ENCODE measurements around the gene ADAMTS9. TPM values are rescaled to one million over a fixed set of nuclear protein-coding genes. Genes with fewer than 3 reads are reported as not detected.

The ADAMTS9 gene
- total RNA-seq, 4 donors from 2014 or later, result 136 to 1,116 (median 230) TPM

DNA sequence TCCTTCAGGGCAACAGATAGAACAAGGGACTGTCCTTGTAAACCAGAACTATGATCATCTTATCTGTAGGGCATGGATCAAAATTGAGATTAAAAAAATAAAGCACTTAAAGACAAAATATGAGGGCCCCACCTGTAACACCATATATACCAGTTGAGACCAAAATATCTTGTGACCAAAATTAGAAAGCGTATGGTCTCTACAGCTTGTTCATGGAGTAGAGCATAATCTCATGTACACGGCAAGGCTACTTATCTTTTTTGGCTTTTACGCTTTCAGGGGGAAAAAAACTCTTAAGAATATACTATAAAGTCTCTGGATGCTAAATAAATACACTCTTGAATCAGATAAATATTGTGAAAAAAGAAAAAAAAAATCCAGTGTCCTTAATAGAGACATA is 49.3 kb downstream of the ADAMTS9 start:
- no peak for ATAC-seq (ENCODE audit: low FRiP score)

DNA sequence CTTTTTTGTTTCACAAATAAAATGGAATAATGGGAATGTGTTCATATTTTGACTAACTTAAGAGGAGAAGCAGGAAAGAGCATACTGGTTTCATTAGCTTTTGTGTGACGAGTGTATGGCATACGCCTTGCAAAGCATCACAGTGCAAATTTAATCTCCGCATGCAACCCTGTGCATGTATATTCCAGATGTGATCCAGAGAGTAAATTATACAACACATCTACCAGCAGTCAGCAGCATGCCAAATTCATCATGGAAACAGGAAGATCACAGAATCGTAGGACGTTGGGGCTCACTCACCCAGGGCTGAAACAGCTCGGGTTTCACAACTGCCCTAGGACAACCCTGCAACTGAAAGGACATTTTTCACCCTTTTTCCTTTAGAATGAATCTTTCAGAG is 53.4 kb downstream of the ADAMTS9 start:
- TF ChIP-seq, protein P1, sequence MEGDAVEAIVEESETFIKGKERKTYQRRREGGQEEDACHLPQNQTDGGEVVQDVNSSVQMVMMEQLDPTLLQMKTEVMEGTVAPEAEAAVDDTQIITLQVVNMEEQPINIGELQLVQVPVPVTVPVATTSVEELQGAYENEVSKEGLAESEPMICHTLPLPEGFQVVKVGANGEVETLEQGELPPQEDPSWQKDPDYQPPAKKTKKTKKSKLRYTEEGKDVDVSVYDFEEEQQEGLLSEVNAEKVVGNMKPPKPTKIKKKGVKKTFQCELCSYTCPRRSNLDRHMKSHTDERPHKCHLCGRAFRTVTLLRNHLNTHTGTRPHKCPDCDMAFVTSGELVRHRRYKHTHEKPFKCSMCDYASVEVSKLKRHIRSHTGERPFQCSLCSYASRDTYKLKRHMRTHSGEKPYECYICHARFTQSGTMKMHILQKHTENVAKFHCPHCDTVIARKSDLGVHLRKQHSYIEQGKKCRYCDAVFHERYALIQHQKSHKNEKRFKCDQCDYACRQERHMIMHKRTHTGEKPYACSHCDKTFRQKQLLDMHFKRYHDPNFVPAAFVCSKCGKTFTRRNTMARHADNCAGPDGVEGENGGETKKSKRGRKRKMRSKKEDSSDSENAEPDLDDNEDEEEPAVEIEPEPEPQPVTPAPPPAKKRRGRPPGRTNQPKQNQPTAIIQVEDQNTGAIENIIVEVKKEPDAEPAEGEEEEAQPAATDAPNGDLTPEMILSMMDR (IDR thresholded peaks at IDR 0.05), result no peak
- ATAC-seq (ENCODE audit: low FRiP score), result no peak
- no peak for DNase-seq (ENCODE audit: low spot score)

More for the DNA sequence above, 49.3 kb downstream of the ADAMTS9 start:
- no peak for DNase-seq (ENCODE audit: low spot score)
- TF ChIP-seq, protein P1 (IDR thresholded peaks at IDR 0.05), result no peak

DNA sequence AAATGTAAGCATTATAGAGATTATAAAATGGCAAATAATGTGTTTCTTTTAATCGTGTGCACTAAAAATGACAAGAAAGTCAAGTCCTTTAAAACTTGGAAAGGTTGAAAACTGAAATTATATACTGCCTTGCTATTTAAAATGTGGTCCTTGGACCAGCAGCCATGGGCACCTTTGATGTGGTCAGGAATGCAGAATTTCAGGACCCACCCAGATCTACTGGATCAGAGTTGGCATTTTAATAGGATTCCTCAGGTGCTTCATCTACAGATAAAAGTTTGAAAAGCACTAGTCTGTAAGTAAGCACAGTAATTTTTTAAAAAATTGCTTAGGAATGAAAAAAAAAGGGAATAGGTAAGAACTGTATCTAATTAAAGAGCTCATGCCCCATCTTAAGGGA is 55.8 kb downstream of the ADAMTS9 start:
- DNase-seq (ENCODE audit: low spot score) (no peak), ATAC-seq (ENCODE audit: low FRiP score) (no peak)
- TF ChIP-seq, protein P1 (IDR thresholded peaks at IDR 0.05), result no peak

DNA sequence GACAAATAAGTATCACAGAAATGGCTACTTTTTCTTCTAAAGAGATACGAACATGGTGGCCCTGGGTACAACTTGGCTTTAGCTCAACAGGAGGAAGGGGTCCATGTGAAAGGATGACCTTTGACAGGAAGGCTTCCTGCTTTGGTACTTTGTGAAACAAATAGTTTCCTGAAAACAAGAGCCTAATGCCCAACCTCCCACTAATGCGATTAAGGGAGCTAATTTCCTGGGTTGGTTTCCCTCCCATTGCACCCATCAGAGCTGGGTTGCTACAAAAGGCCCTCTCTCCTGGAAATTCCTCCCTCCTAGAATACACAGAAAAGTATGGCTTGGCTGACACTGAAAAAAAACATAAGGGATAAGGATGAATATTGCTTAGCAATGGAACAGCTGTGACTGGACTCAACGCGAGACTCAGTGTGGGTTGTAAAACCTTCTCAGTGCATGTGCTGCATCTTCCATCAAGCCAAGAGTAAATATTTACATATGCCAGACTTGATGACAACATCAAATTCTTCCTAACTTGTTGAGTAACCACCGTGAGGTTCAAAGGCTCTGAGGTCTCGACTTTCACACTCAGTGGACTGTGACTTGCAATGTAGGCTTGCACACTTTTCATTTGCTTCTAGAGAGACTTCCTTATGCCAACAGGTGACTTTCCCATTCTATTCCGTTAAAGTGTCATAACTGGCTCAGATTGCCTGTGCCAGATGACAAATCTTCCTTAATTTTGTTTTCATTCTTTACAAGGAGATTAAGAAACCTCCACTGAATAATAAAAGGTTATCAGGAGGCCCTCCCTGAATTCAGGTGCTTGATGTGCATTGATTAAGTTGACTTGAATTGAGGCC is 60.1 kb downstream of the ADAMTS9 start:
- TF ChIP-seq, protein P1 (IDR thresholded peaks at IDR 0.05), result no peak
- ATAC-seq (ENCODE audit: low FRiP score) (no peak), DNase-seq (ENCODE audit: low spot score) (no peak)

DNA sequence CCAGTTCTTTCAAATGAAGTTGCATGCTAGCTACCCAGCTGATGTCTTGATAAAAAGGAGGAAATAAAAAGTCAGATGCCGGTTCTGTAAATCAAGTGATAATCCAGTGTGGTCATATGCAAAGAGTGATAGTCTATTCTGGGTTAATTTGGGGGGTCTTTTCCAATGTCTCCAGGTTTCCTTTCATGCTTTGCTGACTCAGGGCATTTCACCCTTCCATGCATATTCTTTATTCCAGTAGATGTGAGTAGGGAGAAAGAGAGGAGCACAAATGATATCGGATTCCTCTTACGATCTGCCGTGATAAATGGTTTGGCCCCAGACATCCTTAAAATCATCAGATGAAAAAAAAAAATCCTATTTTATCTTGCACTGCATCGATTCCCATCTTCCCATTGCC is 60.8 kb downstream of the ADAMTS9 start:
- DNase-seq (ENCODE audit: low spot score), result no peak
- no peak for ATAC-seq (ENCODE audit: low FRiP score)
- TF ChIP-seq, protein P1 (IDR thresholded peaks at IDR 0.05), result no peak

DNA sequence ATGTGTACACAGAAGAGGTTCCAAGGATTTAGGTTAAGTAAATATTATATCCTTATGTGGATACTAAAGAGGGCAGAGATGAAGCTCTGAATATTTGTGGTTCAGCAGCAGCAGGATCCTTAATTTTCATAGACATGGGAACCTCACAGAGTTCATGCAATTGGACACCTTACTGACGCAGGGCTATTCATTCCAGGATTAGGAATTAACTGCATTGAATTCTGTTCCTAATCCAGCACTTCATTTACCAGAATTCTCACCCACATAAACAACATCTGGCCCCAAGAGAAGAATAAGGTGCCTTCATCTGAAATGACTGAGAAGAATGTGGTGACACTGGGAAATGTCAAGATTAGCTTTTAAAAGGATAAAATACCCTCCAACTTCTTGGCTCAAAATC is 62.4 kb downstream of the ADAMTS9 start:
- ATAC-seq (ENCODE audit: low FRiP score) (no peak), DNase-seq (ENCODE audit: low spot score) (no peak)
- TF ChIP-seq, protein P1 (IDR thresholded peaks at IDR 0.05), result no peak

DNA sequence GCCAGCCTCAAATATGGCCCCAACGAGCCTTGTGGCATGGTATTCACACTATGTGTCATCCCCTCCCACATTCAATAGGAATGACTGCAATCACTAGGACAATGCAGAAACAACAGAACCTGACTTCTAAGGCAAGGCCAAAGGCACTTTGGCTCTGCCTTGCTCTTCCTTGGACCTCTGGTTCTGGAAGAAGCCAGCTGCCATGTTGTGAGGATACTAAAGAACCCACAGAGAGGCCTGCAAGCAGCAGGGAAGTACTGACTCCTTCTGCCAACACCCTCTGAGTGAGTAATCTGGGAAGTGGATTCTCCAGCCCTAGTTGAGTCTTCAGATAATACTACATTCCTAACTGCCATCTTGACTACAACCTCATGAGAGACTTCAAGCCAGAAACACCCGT is 64.7 kb downstream of the ADAMTS9 start:
- DNase-seq (ENCODE audit: low spot score) (no peak), ATAC-seq (ENCODE audit: low FRiP score) (no peak)
- TF ChIP-seq, protein P1 (IDR thresholded peaks at IDR 0.05), result no peak
